OCI-M2 (cell line): ENCODE data around the gene ZBTB7B.
"Not testable (repeated sequence)": the region's sequence is repeated elsewhere in the genome, so short reads cannot be mapped to it uniquely, and the experiment has no call there.

Experiments used
- DNase-seq: peaks from one replicate; lab custom pipeline; 2025; ENCODE audit not compliant: unreplicated experiment; lab: John Stamatoyannopoulos, UW

ZBTB7B gene

GRCh38 chr1:154968731-154969130 is 33.9 kb upstream of the ZBTB7B start:
- DNase-seq: no peak

GRCh38 chr1:154969246-154969645 is 33.4 kb upstream of the ZBTB7B start:
- no peak for DNase-seq

- no peak for DNase-seq
Measured at GRCh38 chr1:154969860-154970452, 32.6 kb upstream of the ZBTB7B start.

DNA sequence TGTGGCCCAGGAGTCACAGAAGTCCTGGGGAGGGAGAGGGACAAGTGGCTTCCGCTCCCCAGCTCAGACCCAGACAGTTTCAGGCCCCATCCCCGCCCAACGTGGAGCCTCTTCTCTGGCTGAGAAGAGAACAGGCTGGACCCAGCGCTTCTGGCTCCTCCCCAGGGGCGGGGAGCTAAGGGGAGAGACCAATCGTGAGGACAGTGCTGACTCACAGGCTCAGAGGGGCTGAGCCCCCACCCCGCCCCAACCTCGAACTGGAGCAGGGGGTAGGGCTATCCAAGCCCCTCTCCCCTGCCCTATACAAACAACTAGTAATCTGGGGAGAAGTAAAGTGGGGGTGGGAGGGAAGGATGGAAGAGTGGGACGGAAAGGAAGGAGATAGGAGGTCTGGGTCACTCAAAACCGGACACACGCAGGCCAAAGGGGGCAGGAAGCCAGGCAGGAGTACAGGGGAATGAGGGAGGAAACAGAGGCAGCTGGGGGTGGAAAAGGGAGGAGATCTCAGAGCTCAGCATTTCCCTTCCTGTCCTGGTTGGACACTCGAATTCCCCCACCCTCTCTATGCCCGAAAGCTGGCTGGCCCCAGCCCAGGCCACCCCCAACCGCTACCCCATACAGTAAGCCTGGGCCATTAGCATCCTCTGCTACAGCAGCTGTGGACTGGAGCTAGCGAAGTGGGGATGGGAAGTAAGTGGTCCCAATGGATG is 31.8 kb upstream of the ZBTB7B start, which contains the start of gene SHC1:
Gene SHC1, minus strand, starts transcription at position 117 of the 710 bp plus-strand sequence. CDS start 221 bp downstream, outside the sequence.
- DNase-seq: peak; percentile 69

GRCh38 chr1:154971341-154971998 is 31.1 kb upstream of the ZBTB7B start:
- no peak for DNase-seq

- DNase-seq: no peak
Measured at GRCh38 chr1:154972213-154972516, 30.4 kb upstream of the ZBTB7B start.

DNA sequence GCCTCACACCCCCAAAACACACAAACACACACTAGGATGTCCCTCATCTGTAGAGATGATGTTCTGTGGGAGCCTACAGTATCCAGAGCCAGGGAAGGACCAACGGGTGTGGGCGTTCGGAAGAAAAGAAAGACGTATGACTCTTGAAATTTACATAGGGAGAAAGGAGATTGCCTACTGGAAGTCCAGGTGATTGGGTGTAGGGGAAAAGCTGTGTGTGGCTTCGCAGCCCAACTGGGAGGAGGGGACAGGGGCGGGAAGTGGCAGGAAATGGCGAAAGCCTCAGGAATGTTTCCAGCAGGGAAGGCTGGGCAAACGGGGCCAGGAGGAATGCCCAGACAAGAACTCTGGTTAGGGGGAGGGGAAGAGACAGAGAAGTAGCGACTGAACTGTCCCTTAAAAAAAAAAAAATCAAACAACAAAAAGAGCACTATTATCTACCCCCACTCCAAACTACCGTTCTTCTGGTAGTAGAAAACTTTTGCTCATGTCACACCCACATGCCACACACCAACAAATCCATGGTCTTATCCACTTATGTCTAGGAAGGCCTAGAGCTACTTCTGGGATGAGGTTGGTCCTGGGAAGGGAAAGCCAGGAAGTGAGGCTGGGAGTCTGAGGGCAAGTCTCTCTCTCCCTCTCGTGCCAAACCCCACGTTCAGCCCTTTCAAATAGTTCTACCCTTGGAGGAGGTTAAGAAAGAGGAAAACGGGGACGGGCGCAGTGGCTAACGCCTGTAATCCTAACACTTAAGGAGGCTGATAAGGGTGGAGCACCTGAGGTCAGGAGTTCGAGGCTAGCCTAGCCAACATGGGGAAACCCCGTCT is 29.9 kb upstream of the ZBTB7B start:
- no peak for DNase-seq

- DNase-seq: peak; percentile 79
Measured at GRCh38 chr1:154973344-154974101, 29.1 kb upstream of the ZBTB7B start.

DNA sequence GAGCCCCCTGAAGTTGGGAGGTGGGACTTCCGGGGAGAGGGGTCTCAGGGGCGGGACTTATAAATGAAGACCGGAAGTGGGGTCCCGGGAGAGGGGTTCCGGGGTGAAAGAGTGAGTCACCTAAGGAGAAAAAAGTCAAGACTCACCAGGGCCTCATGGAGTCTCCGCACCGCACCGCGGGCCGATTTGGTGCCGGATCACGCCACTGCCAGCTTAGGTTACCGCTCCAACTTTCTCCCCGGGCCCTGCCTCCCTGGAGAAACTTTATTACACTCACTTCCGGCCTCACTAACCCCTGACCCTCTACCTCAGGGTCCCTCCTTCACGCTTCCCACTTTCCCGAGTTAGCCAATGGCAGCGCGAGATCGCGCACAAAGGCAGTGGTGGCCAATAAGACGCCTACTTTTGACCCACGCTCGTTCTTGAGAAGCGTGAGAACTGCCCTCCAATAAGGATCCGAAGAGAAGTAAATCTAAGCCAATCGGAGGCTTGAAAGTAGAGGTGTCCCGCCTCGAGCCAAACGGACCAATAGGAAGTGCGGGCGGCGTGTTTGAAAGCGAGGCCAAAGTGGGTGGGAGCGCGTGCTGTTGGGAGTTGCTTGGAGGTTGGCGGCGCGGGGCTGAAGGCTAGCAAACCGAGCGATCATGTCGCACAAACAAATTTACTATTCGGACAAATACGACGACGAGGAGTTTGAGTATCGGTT is 28.3 kb upstream of the ZBTB7B start, which contains the start of gene CKS1B:
Gene CKS1B, plus strand, starts transcription at position 580 of the 706 bp plus-strand sequence. Its CDS starts 65 bp downstream, at position 645.
- DNase-seq: peak; percentile 91

- peak; percentile 91 for DNase-seq
Measured at GRCh38 chr1:154974808-154975408, 27.7 kb upstream of the ZBTB7B start.

DNA sequence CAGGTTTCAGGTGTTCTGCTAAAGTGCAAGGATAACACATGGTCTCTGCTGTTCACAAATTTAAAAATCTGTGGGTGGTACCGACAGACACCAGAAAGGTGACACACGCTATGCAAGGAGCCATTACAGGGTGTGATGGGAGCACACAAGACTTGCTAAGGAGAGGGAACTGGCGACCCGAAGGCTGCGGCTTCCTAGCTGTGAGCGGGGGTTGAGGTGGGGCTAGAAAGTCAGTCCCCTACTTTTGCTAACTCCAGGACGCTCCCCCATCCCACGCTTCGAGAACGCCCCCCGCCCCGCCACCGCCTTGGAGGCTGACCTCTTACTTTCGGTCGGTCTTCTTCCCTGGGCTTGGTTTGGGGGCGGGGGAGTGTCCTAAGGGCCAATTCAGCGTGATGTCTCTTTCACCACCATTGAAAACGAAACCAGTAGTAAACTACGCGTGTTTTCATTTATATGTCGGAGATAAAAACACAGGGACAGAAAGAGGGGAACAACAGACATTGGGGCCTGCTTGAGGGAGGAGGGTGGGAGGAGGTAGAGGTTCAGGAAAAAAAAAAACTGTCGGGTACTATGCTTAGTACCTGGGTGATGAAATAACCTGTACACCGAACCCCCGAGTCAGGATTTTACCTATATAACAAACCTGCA is 27.1 kb upstream of the ZBTB7B start:
- no peak for DNase-seq

GRCh38 chr1:154977762-154978161 is 24.8 kb upstream of the ZBTB7B start:
- DNase-seq: not testable (repeated sequence)

DNA sequence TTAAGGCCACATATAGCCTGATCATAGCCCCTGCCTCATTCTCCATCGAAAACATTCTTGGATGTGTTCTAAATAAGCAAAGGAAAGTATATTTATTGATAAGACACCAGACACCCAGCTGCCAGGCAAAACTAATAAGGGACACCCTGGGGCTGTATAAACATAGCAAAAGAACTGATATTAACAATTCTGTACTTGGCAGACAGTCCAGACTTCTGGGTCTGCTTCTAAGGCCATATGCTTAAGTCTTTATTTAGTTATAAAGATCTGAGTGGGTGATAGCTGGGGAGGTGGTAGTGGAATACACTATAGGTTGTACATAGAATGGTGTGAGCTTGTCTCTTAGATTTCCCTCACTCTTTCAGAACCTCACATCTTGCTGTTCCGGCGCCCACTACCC is 24.2 kb upstream of the ZBTB7B start:
- no peak for DNase-seq

GRCh38 chr1:154982341-154982740 is 20.3 kb upstream of the ZBTB7B start:
- DNase-seq: no peak

DNA sequence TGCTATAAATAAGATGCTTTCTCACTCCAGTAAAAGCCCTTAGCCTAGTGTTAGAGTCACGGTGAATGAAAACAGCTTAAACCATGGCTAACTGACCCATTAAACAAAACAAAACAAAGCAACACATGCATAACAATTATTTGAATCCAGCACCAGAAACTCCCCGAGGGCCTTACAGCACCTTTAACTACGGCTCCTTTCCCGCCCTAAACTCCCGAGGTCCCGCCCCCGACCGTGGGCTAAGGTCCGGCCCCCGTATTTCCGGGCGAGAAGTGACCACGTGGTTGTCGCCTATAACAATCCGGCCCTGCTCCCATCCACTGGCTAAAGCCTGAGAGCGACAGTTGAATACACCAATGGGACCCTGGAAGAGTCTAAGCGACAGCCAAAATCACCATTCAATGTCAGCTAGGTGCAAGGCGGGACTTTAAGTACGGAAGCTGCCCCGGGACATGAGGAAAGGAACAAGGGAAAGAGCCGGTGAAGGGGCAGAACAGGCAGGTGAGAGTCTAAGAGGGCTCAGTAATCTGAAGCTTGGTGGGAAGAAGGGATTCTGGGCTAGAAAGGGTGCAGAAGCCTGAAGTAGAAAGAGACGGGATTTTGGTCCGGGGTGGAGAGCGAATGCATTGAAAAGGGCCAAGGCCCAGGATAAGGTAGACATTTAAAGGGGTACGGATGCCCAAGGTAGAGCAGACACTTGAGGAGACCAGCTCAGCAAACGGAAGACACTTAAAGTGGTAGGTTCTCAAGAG is 19.5 kb upstream of the ZBTB7B start, which contains the start of gene FLAD1:
Gene FLAD1, plus strand, starts transcription at position 448 of the 752 bp plus-strand sequence. CDS start 351 bp downstream, outside the sequence.
- DNase-seq: peak; percentile 78

DNA sequence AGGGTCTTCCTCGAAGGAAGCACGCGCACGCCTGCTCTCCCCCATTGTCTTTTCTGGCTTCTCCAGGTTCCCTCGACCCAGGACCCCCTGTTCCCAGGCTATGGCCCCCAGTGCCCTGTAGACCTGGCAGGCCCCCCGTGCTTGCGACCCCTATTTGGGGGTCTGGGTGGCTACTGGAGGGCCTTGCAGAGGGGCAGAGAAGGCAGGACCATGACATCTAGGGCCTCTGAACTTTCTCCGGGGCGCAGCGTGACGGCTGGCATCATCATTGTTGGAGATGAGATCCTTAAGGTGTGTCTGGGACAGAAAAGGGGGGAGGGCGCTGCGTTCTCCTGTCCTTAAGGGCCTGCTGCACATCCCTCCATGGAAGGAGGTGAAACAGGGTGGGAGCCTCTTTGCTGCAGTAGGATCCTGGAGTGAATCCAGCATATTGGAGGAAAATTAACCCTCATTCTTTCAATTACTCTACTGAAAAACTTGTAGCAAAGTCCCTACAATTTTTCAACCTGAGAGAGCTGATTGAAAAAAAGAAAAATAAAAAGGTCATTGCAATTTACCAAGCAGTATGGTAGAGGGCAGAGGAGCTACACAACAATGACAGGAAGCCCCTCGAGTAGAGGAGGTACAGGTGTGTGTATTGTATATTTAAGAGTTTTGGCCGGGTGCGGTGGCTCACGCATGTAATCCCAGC is 18.7 kb upstream of the ZBTB7B start:
- no peak for DNase-seq

GRCh38 chr1:154986736-154987135 is 15.9 kb upstream of the ZBTB7B start:
- DNase-seq: not testable (repeated sequence)

GRCh38 chr1:154987326-154987725 is 15.3 kb upstream of the ZBTB7B start:
- DNase-seq: no peak
